ENCODE results near the gene PLEK2.

PLEK2 gene

DNA sequence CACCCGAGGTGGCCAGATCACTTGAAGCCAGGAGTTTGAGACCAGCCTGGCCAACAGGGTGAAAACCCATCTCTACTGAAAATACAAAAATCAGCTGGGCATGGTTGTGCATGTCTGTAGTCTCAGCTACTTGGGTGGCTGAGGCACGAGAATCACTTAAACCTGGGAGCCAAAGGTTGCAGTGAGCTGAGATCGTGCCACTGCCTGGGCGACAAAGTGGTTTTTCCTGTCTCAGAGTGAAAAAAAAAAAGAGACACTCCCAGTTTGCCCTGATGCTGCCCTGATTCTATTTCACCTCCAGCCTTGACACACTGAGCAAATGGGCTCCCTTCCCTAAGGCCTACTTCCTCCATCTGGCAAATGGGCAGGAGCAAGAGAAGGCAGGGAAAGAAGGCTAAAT, 28.5 kb upstream of the PLEK2 start:
- no peak for DNase-seq
- Mint-ChIP-seq H3K4me3 (no peak overlapping the region), H3K9me3 (no peaks in the 10 kb centered on the region)

DNA sequence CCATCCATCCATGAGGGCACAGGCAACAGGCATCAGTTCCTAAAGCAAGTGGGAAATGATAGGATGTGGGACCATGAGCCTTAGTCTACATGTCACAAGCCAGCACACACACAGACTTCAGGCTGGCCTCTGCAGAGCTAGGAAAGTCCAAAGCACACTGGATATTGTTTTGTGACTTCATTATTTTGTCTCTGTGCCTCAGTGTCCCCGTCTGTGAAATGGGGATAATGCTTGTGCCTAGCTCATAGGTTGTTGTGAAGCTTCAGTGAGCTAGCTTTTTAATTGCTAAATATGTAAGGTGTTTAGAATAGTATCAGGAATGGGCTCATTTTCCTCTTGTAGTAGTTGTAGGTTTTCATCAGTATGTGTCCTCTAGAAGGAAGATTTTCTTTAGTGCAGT, 27.0 kb upstream of the PLEK2 start:
- Mint-ChIP-seq H3K4me1 (ENCODE audit: low read depth) (no peaks in the 10 kb centered on the region), H3K27me3 (no peaks in the 10 kb centered on the region), H3K36me3 (ENCODE audit: low read depth) (no peaks in the 10 kb centered on the region), H3K9me3 (no peaks in the 10 kb centered on the region), H3K27ac (no peak overlapping the region), H3K4me3 (no peak overlapping the region)
- DNase-seq, result no peak

More for the DNA sequence above, 28.5 kb upstream of the PLEK2 start:
- no peak overlapping the region for H3K27ac Mint-ChIP-seq
- H3K36me3 Mint-ChIP-seq (ENCODE audit: low read depth), result no peaks in the 10 kb centered on the region
- no peaks in the 10 kb centered on the region for H3K4me1 Mint-ChIP-seq (ENCODE audit: low read depth)
- H3K27me3 Mint-ChIP-seq, result peaks cover 5% of the 10 kb centered on the region

DNA sequence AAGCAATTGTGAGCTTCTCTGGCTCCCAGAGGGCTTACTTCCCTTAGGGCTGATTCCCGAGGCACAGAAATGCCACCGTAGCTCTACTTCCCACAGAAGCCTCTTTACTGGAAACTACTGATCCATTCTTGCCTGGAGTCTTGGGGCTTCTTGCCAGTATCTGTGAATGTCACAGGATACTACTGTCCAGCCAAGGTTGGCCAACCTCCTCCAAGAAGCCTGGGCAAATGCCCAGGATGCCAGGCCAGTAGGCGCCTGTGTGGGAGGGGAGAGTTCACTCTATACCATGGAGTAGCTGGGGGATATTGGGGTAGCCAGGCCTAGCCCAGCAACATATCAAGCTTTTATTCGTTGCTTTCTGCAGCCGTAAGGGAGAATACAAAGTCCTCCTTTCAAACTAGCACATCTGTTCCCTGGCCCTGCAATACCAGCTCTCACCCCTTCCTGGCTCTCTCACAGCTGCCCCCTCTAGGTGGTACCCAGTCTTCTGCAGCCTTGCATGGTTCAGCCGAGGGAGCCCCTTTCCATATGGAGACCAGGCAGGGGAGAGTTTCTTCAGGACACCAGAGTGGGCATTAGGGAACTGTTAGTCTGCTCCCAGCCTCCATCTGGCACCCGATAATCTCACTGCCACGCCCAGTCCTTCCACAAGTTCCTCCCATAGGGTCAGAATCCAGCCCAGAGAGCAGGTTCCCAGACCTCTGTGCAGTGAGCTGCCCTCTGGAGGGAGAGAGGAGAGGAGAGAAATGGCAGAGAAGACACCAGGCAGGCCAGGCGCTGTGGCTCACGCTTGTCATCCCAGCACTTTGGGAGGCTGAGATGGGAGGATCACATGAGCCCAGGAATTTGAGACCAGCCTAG, 24.3 kb upstream of the PLEK2 start:
- DNase-seq, result no peak
- Mint-ChIP-seq H3K9me3 (no peaks in the 10 kb centered on the region), H3K27ac (no peak overlapping the region), H3K4me1 (ENCODE audit: low read depth) (no peaks in the 10 kb centered on the region), H3K27me3 (no peaks in the 10 kb centered on the region), H3K4me3 (no peak overlapping the region), H3K36me3 (ENCODE audit: low read depth) (no peaks in the 10 kb centered on the region)

DNA sequence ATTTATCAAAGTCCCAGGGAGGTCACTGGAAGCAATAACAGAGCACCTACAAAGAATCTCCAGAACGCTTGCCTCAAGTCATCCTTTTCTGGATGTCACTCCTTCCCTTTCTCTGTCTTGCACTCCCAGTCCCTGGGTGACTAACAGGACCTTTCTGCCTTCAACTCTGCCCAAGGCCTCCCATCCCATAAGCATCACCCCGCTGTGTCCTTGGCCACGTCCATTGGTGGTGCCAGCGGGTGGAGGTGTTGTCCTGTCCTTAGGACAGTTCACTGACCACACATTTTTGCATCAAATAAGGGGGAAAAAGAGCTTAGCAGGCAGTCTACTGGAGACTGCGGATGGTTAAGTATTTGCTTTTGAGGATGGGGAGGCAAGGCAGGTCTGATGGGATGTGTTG, 23.6 kb upstream of the PLEK2 start:
- H3K4me3 Mint-ChIP-seq, result no peak overlapping the region
- no peaks in the 10 kb centered on the region for H3K27me3 Mint-ChIP-seq
- no peak for DNase-seq
- no peaks in the 10 kb centered on the region for H3K9me3 Mint-ChIP-seq
- no peak overlapping the region for H3K27ac Mint-ChIP-seq
- no peaks in the 10 kb centered on the region for H3K4me1 Mint-ChIP-seq (ENCODE audit: low read depth)
- H3K36me3 Mint-ChIP-seq (ENCODE audit: low read depth), result no peaks in the 10 kb centered on the region

DNA sequence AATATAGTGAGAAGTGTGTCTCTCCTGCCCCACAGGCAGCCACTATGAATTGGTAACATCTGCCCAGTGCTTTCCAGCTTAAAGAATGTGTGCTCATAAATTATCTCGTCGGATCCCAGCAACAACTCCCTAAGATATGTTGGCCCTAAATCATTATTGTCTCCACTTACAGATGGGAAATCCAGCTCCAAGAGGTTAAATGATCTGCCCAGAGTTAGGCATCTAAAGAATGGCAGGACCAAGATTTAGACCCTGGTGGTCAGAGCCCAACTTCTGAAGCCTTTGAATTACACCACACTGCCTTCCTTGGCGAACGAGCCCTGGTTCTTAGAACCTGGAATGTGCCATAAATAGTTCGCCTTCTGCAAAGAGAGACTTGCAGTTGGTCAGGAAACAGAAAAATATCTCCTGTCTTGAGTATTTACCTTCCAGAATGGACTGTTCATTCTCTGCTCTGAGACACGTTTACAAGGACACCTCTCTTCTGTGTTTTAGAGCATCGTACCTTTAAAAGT, 20.1 kb upstream of the PLEK2 start:
- H3K36me3 Mint-ChIP-seq (ENCODE audit: low read depth), result no peaks in the 10 kb centered on the region
- H3K4me3 Mint-ChIP-seq, result no peak overlapping the region
- H3K27ac Mint-ChIP-seq, result no peak overlapping the region
- H3K9me3 Mint-ChIP-seq, result no peaks in the 10 kb centered on the region
- H3K27me3 Mint-ChIP-seq, result peaks cover under 1% of the 10 kb centered on the region
- DNase-seq, result no peak
- peaks cover 2% of the 10 kb centered on the region for H3K4me1 Mint-ChIP-seq (ENCODE audit: low read depth)

DNA sequence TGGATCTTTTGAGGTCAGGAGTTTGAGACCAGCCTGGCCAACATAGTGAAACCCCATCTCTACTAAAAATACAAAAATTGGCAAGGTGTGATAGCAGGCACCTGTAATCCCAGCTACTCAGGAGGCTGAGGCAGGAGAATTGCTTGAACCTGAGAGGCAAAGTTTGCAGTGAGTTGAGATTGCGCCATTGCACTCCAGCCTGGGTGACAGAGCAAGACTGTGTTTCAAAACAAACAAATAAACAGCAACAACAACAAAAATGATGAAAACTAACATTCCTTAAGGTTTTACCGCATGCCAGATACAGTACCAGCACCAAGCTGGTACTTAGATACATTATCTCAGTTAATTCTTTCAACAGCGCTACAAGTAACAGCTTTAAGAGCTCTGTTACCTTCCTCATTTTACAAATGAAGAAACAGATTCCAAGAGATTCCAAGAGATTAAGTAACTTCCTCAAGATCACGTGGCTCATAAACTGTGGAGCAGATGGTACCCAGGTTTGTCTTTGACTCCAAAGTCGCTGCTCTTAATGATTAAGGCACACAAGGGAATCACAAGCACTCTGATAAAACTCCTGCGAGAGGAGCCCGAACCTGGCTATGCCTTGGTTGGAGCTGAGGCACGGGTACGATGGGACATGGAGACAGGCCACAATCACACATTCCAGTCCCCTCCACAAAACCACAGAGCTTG, 17.7 kb upstream of the PLEK2 start:
- H3K27ac Mint-ChIP-seq, result no peak overlapping the region
- peaks cover 4% of the 10 kb centered on the region for H3K4me1 Mint-ChIP-seq (ENCODE audit: low read depth)
- H3K4me3 Mint-ChIP-seq, result no peak overlapping the region
- no peak for DNase-seq
- H3K27me3 Mint-ChIP-seq, result peaks cover 19% of the 10 kb centered on the region
- no peaks in the 10 kb centered on the region for H3K36me3 Mint-ChIP-seq (ENCODE audit: low read depth)
- no peaks in the 10 kb centered on the region for H3K9me3 Mint-ChIP-seq

DNA sequence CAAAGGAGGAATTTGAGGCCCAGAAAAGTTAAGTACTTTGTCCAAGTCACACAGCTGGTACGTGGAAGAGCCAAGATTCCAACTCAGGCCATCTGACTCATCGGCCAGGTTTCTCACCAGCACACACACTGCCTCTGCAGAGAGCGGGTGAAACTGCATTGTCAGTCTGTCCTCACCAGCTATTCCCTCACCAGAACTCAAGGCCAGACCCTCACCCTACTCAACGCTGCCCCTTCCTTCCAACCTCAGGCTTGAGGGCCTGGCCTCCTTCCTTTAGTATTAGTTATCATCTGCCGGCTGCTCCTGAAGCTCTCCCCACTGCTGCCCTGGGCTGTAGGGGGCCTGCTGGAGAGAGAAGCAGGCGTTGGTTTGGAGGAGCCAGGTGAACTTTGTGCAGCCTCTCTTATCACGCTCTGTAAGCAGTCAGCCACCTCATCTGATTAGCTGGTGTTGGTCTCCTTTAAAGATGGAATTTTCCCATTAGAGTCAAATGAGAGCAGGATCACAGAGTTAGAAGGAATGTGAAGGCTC, 16.6 kb upstream of the PLEK2 start:
- Mint-ChIP-seq H3K4me1 (ENCODE audit: low read depth) (peaks cover 4% of the 10 kb centered on the region), H3K27me3 (peaks cover 23% of the 10 kb centered on the region), H3K36me3 (ENCODE audit: low read depth) (no peaks in the 10 kb centered on the region), H3K4me3 (no peak overlapping the region), H3K9me3 (no peaks in the 10 kb centered on the region), H3K27ac (no peak overlapping the region)
- DNase-seq, result no peak

DNA sequence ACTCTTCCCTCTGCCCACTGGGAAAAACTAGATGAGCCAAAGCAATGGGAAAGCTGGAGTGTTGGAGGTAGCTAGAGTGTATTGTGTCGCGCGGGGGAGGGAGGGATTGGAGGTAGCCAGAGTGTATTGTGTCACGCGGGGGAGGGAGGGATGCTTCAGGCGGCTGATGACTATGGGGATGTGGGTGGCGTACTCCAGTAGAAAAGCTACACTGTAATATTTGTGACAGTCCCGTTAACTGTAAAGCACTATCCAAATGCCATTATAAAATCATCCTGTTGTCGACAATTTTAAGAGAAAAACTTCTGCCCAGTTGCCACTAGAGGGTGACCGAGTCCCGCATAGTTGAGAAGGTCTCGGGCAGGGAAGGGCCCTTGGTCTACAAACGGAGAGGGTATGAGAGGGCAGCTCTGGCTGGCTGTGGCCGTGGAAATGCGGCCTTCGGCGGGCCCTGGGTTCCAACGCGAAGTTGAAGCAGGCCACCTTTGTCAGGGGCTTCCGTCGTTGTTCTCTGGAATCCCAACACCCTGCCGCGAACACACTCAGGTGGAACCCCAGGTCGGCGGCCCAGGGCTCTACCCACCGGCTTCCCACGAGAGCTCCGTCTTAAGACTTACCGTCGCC, 15.1 kb upstream of the PLEK2 start:
- Mint-ChIP-seq H3K27me3 (peaks cover 27% of the 10 kb centered on the region), H3K4me3 (no peak overlapping the region), H3K27ac (no peak overlapping the region), H3K36me3 (ENCODE audit: low read depth) (no peaks in the 10 kb centered on the region), H3K9me3 (no peaks in the 10 kb centered on the region), H3K4me1 (ENCODE audit: low read depth) (peaks cover 4% of the 10 kb centered on the region)
- peak; percentile 81 for DNase-seq

DNA sequence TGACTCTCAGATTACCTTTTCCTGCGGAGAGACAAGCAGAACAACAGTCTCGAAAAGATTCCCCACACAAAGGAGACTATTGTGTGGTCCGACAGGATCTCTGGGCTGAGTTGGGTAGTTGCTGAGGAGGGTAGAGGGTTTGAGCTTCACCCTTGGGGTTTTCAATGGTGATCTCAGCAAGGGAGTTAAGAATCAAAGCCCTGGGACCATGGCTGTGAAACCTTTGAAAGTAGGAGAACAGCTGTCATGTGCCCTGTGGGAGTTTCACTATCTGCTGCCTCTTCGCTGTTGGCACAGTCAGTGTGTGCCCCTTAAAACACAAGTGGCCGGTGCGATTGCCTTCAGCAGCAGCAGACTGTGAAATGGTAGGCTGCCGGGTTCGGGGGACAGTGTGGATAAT, 14.2 kb upstream of the PLEK2 start:
- no peak overlapping the region for H3K4me3 Mint-ChIP-seq
- H3K4me1 Mint-ChIP-seq (ENCODE audit: low read depth), result peaks cover 4% of the 10 kb centered on the region
- H3K27ac Mint-ChIP-seq, result no peak overlapping the region
- no peaks in the 10 kb centered on the region for H3K9me3 Mint-ChIP-seq
- H3K36me3 Mint-ChIP-seq (ENCODE audit: low read depth), result no peaks in the 10 kb centered on the region
- no peak for DNase-seq
- H3K27me3 Mint-ChIP-seq, result peaks cover 27% of the 10 kb centered on the region

DNA sequence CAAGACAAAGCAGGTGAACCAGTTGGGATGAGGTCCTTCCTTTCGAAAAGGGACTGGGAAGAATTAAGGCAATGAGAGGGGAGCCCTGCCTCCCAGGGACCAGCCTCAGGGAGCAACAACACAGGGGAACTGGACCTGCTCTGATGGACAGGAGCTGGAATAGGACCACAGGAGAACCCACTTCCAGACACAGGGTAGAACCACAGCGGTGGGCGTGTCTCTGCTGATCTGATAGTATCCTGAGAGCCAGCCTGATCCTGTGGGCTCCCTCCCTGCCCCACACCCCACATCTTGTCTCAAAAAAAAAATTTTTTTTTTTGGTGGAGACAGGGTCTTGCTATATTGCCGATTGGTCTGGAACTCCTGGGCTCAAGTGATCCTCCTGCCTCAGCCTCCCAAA, 13.6 kb upstream of the PLEK2 start:
- Mint-ChIP-seq H3K4me1 (ENCODE audit: low read depth) (peaks cover 4% of the 10 kb centered on the region), H3K27ac (no peak overlapping the region), H3K27me3 (peaks cover 27% of the 10 kb centered on the region), H3K9me3 (no peaks in the 10 kb centered on the region), H3K36me3 (ENCODE audit: low read depth) (no peaks in the 10 kb centered on the region), H3K4me3 (no peak overlapping the region)
- DNase-seq, result no peak

DNA sequence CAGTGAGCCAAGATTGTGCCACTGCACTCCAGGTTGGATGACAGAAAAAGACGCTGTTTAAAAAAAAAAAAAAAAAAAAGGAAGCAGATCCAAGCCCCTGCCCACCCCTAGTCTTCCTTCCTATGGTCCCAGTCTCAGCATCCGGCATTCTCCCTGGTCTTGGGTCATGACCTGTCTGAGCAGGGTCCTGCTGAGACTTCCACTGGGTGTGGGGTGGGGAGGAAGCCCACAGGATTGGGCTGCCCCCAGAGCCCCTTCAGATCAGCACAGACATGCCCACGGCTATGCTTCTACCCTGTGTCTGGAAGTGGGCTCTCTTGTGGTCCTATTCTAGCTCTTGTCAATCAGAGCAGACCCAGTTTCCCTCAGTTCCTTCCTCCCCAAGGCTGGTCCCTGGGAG, 12.6 kb upstream of the PLEK2 start:
- H3K4me1 Mint-ChIP-seq (ENCODE audit: low read depth), result peaks cover 4% of the 10 kb centered on the region
- H3K9me3 Mint-ChIP-seq, result no peaks in the 10 kb centered on the region
- H3K27ac Mint-ChIP-seq, result no peak overlapping the region
- peaks cover 27% of the 10 kb centered on the region for H3K27me3 Mint-ChIP-seq
- H3K36me3 Mint-ChIP-seq (ENCODE audit: low read depth), result no peaks in the 10 kb centered on the region
- H3K4me3 Mint-ChIP-seq, result no peak overlapping the region
- DNase-seq, result no peak

DNA sequence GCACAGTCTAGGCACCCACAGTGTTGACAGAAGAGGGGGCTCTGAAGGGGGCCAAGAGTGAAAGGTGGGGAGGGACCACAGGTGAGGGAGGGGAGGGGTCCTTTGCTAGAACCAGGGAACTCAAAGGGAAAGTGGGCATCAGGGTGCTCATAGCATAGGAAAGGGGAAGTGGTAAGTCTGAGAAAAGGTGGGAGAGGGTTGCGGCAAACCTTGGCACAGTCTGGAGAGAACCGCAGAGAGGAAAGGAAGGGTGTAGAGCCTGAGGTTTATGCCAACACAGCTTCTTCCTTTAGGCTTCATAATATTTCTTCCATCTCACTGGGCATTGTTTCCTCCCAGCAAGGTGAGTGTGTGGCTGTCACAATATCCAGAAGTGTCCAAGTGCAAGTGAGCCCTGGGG, 11.5 kb upstream of the PLEK2 start:
- Mint-ChIP-seq H3K36me3 (ENCODE audit: low read depth) (no peaks in the 10 kb centered on the region), H3K4me3 (no peak overlapping the region), H3K4me1 (ENCODE audit: low read depth) (peaks cover 4% of the 10 kb centered on the region), H3K27me3 (peaks cover 27% of the 10 kb centered on the region), H3K9me3 (no peaks in the 10 kb centered on the region), H3K27ac (no peak overlapping the region)
- DNase-seq, result no peak

DNA sequence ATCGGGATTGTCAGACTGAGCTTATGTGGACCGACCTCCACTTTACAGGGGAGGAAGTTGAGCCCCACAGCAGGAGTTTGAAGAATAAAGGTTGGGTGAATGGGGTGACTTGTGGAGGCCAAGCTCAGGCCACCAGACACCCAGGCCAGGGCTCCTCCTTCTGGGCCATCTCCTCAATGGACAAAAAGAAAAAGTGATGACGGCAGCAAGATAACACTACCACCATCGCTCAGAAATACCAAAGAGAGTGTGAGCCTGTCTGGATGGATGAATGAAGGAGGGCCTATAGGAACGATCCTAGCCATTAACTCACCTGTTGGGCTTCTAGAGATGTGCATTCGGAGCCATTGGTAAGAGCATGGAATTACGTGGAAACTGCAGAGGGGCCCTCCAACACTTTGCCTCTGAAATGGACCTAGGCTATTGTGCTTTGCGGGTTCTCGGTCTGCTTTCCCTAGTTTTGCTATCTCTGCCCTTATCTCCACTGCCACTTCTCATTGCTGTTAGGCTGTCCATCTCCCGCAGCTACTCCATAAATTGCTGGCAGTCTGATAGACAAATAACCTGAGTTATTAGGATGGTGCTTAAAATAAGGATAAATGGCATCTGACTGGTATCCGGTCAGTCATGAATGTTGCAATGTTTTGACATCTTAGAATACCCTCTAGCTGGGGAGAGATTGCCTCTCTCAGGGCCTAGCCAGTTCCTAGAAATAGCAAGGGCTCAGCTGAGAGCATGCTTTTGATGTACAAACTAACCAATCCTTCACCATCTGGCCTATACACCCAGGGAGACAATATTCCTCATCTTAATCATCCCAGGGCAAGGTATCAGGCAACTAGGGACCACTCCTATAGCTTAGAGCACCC, 9.6 kb upstream of the PLEK2 start:
- Mint-ChIP-seq H3K36me3 (ENCODE audit: low read depth) (no peaks in the 10 kb centered on the region), H3K27me3 (peaks cover 22% of the 10 kb centered on the region), H3K4me3 (no peak overlapping the region), H3K4me1 (ENCODE audit: low read depth) (no peaks in the 10 kb centered on the region), H3K27ac (no peak overlapping the region), H3K9me3 (no peaks in the 10 kb centered on the region)
- no peak for DNase-seq
